Osteoblast (primary cell): ENCODE results near the gene RTTN. TPM values are rescaled to one million over a fixed set of nuclear protein-coding genes. Genes with fewer than 3 reads are reported as not detected.

ENCODE experiments used
- DNase-seq: peaks from one replicate; pipeline ENCODE4 v3.0.0; 2011; ENCODE audit warnings: low spot score, mixed read lengths; ENCODE audit not compliant: insufficient read length; ENCODE audit errors: missing footprints
- H2AFZ ChIP-seq: 2 replicates; pipeline ENCODE4 v1.6.0; 2011; ENCODE audit warnings: mild to moderate bottlenecking, low read length
- H3K27ac ChIP-seq: 2 replicates; pipeline ENCODE4 v1.5.1; 2011; ENCODE audit warnings: mild to moderate bottlenecking, low read depth, low read length, moderate library complexity
- H3K27me3 ChIP-seq: 2 replicates; pipeline ENCODE4 v1.6.0; 2012; ENCODE audit warnings: mild to moderate bottlenecking, control low read depth, inconsistent platforms, low read length, moderate library complexity; ENCODE audit not compliant: insufficient read depth
- H3K36me3 ChIP-seq: 2 replicates; pipeline ENCODE4 v1.5.1; 2011; ENCODE audit warnings: mild to moderate bottlenecking, low read length, control low read depth, moderate library complexity; ENCODE audit not compliant: insufficient read depth
- H3K4me1 ChIP-seq: 2 replicates; pipeline ENCODE4 v1.5.1; 2011; ENCODE audit warnings: mild to moderate bottlenecking, low read length, control low read depth, moderate library complexity; ENCODE audit not compliant: insufficient read depth
- H3K4me2 ChIP-seq: 2 replicates; pipeline ENCODE4 v1.6.0; 2011; ENCODE audit warnings: mild to moderate bottlenecking, low read length; ENCODE audit not compliant: insufficient read depth
- H3K4me3 ChIP-seq: fragments of 200-600 bp; sonication (generic); 3 replicates; pipeline ENCODE4 v1.5.1; 2012; ENCODE audit warnings: mild to moderate bottlenecking, low read length, inconsistent platforms; ENCODE audit not compliant: insufficient read depth
- H3K79me2 ChIP-seq: 2 replicates; pipeline ENCODE4 v1.6.0; 2012; ENCODE audit warnings: mild to moderate bottlenecking, low read length, control low read depth, inconsistent platforms; ENCODE audit not compliant: insufficient read depth
- H3K9me3 ChIP-seq: 2 replicates; pipeline ENCODE4 v1.5.1; 2011; ENCODE audit warnings: low read depth, low read length, control low read depth
- H4K20me1 ChIP-seq: 2 replicates; pipeline ENCODE4 v1.6.0; 2012; ENCODE audit warnings: mild to moderate bottlenecking, low read length, control low read depth; ENCODE audit not compliant: insufficient read depth
- total RNA-seq: library from RNA; depleted of rRNA; stranded (reverse); fragments of >200 nt; gene quantifications from 2 replicates; pipeline ENCODE4 v1.2.3, GENCODE V29; 2012
- TF ChIP-seq, protein P1 (sequence below): IDR thresholded peaks from 2 replicates; pipeline ENCODE4 v1.5.1; 2011; ENCODE audit warnings: mild to moderate bottlenecking, low read depth, low read length, moderate library complexity; ENCODE audit errors: extremely low read depth

The RTTN gene
- total RNA-seq, 1 donor = 11.2 TPM

DNA sequence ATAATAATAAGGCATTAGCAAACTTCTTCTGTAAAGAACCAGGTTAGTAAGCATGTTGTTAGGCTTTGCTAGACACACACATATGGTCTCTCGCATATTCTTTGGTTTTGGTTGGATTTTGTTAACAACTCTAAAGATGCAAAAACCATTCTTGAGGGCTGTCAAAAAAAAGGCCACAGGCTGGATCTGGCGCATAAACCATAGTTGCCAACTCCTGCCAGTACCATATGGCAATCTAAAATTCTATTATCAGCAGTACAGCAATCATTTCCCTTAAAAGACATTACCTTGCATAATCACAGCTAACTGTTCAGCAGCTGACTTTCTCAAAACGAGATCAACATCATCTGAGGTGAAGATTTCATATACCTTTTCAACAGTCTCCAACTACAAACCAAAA is 63.5 kb downstream of the RTTN start:
- Histone ChIP-seq H3K27ac (no peak overlapping the region), H3K27me3 (no peaks in the 10 kb centered on the region), H3K36me3 (no peaks in the 10 kb centered on the region), H3K9me3 (no peaks in the 10 kb centered on the region), H3K4me2 (no peak overlapping the region), H2AFZ (no peak overlapping the region), H3K4me3 (no peak overlapping the region), H3K4me1 (no peaks in the 10 kb centered on the region), H4K20me1 (no peaks in the 10 kb centered on the region), H3K79me2 (no peaks in the 10 kb centered on the region)
- DNase-seq = no peak
- TF ChIP-seq, protein P1, sequence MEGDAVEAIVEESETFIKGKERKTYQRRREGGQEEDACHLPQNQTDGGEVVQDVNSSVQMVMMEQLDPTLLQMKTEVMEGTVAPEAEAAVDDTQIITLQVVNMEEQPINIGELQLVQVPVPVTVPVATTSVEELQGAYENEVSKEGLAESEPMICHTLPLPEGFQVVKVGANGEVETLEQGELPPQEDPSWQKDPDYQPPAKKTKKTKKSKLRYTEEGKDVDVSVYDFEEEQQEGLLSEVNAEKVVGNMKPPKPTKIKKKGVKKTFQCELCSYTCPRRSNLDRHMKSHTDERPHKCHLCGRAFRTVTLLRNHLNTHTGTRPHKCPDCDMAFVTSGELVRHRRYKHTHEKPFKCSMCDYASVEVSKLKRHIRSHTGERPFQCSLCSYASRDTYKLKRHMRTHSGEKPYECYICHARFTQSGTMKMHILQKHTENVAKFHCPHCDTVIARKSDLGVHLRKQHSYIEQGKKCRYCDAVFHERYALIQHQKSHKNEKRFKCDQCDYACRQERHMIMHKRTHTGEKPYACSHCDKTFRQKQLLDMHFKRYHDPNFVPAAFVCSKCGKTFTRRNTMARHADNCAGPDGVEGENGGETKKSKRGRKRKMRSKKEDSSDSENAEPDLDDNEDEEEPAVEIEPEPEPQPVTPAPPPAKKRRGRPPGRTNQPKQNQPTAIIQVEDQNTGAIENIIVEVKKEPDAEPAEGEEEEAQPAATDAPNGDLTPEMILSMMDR = no peak

DNA sequence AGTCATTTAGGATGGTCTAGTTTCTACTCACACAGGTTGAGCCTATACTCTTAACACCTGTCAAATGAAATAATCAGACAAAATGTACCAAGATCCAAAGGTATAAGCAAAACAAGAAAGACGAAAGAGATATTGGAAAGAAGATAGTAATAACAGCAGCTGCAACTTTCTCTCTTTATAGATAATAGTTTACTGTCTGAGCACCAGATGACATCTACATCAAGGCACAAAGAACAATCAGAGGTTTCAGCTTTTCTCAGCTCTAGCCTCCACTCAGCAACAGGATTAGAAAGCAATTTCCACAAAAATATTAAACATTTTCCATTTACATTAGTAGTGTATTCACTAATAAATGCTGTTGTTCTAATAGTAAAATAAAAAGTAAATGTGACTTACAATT is 66.3 kb downstream of the RTTN start:
- H3K9me3 ChIP-seq = no peaks in the 10 kb centered on the region
- no peak overlapping the region for H2AFZ ChIP-seq
- H3K4me3 ChIP-seq = no peak overlapping the region
- H3K27me3 ChIP-seq = no peaks in the 10 kb centered on the region
- TF ChIP-seq, protein P1 = no peak
- no peaks in the 10 kb centered on the region for H3K36me3 ChIP-seq
- no peak overlapping the region for H3K4me2 ChIP-seq
- H3K79me2 ChIP-seq = no peaks in the 10 kb centered on the region
- peaks cover 6% of the 10 kb centered on the region for H3K4me1 ChIP-seq
- DNase-seq = no peak
- no peaks in the 10 kb centered on the region for H4K20me1 ChIP-seq
- no peak overlapping the region for H3K27ac ChIP-seq

DNA sequence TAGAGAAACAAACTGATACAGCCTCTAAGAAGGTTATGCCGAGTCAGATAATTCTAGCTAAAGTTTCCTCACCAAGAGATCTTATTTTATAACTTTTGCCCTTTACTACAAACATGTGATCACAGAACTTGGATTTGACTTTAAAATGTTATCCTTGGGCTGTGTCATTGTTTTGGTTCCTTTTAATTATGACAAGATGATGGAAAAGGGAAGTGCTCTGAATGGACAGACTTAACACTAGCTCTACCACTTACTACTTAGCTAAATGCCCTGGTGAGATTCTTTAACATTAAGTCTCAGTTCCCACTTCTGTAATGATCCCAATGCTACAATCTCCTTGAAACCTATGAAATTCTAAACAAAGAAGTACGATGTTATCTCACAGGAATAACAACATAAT is 69.9 kb downstream of the RTTN start:
- no peak overlapping the region for H3K4me2 ChIP-seq
- TF ChIP-seq, protein P1 = no peak
- peak overlapping the region; percentile 13 for H3K27ac ChIP-seq
- no peaks in the 10 kb centered on the region for H3K9me3 ChIP-seq
- peak overlapping the region; percentile 62 for H2AFZ ChIP-seq
- H3K4me1 ChIP-seq = peaks cover 19% of the 10 kb centered on the region
- H3K36me3 ChIP-seq = no peaks in the 10 kb centered on the region
- no peak overlapping the region for H3K4me3 ChIP-seq
- H3K27me3 ChIP-seq = no peaks in the 10 kb centered on the region
- H3K79me2 ChIP-seq = no peaks in the 10 kb centered on the region
- DNase-seq = no peak
- no peaks in the 10 kb centered on the region for H4K20me1 ChIP-seq

DNA sequence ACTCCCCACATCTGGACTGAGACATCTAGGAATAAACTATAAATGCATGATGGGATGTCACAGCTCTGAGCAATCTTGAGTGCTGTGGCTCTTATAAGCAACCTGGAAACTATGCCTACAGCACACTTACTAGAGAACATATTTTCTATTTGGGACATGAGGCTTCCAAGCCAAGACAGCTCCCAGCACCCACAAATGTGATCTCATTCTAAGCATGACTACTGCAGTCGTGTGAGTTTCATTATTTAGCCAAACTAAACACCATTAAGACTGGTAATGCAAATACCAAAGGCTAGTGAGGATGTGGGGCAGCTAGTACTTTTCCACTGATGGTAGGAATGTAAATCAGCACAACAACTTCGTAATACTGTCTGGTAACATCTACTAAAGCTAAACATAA is 72.5 kb downstream of the RTTN start:
- H3K4me1 ChIP-seq = peaks cover 19% of the 10 kb centered on the region
- peak overlapping the region; percentile 78 for H3K27ac ChIP-seq
- H3K36me3 ChIP-seq = no peaks in the 10 kb centered on the region

More for the DNA sequence above, 72.5 kb downstream of the RTTN start:
- TF ChIP-seq, protein P1 = peak; percentile 8
- no peaks in the 10 kb centered on the region for H3K9me3 ChIP-seq
- DNase-seq = peak; percentile 77
- H3K4me2 ChIP-seq = peak overlapping the region; percentile 71
- no peaks in the 10 kb centered on the region for H4K20me1 ChIP-seq
- no peaks in the 10 kb centered on the region for H3K27me3 ChIP-seq
- H2AFZ ChIP-seq = no peak overlapping the region
- peak overlapping the region; percentile 27 for H3K4me3 ChIP-seq
- no peaks in the 10 kb centered on the region for H3K79me2 ChIP-seq
